ENCODE data around the gene AOPEP. TPM values are rescaled to one million over a fixed set of nuclear protein-coding genes. Genes with fewer than 3 reads are reported as not detected.

AOPEP gene
- total RNA-seq, 4 donors from 2014 or later, result 149 to 306 (median 193) TPM

GRCh38 chr9:94982211-94982610, 255.7 kb downstream of the AOPEP start:
- Histone ChIP-seq H3K9me3 (no peaks in the 10 kb centered on the region), H3K27me3 (no peaks in the 10 kb centered on the region), H3K36me3 (peaks cover 6% of the 10 kb centered on the region), H3K4me3 (no peak overlapping the region), H3K4me1 (no peaks in the 10 kb centered on the region), H3K27ac (no peak overlapping the region)
- WGBS, result 84% methylated on average over 6 of the region's 6 CpGs
- no peak for DNase-seq (ENCODE audit: low spot score in 2 of 2)
- TF ChIP-seq POLR2AphosphoS5 (IDR thresholded peaks at IDR 0.05) (no peak), CTCF (IDR thresholded peaks at IDR 0.05) (no peak), POLR2A (IDR thresholded peaks at IDR 0.05) (no peak)

GRCh38 chr9:94983552-94983951, 257.1 kb downstream of the AOPEP start:
- WGBS, result 93% methylated on average over 6 of the region's 6 CpGs

GRCh38 chr9:94984891-94985476, 258.5 kb downstream of the AOPEP start:
- H3K27me3 ChIP-seq, result no peaks in the 10 kb centered on the region
- no peak overlapping the region for H3K27ac ChIP-seq
- peaks cover under 1% of the 10 kb centered on the region for H3K36me3 ChIP-seq
- TF ChIP-seq EP300 (IDR thresholded peaks at IDR 0.05) (no peak), POLR2AphosphoS5 (IDR thresholded peaks at IDR 0.05) (no peak), POLR2A (IDR thresholded peaks at IDR 0.05) (no peak), CTCF (IDR thresholded peaks at IDR 0.05) (no peak)
- no peaks in the 10 kb centered on the region for H3K9me3 ChIP-seq
- H3K4me3 ChIP-seq, result no peak overlapping the region
- DNase-seq (ENCODE audit: low spot score in 2 of 2), result no peak
- no peaks in the 10 kb centered on the region for H3K4me1 ChIP-seq
- 79% methylated on average over 9 of the region's 9 CpGs for WGBS

More at GRCh38 chr9:94983552-94983951, 257.1 kb downstream of the AOPEP start:
- H3K27me3 ChIP-seq, result no peaks in the 10 kb centered on the region
- DNase-seq (ENCODE audit: low spot score in 2 of 2), result no peak
- H3K36me3 ChIP-seq, result peaks cover 6% of the 10 kb centered on the region
- no peaks in the 10 kb centered on the region for H3K9me3 ChIP-seq
- H3K4me3 ChIP-seq, result no peak overlapping the region
- no peak overlapping the region for H3K27ac ChIP-seq
- H3K4me1 ChIP-seq, result no peaks in the 10 kb centered on the region
- TF ChIP-seq EP300 (IDR thresholded peaks at IDR 0.05), result no peak
- no peak for TF ChIP-seq POLR2A (IDR thresholded peaks at IDR 0.05)
- no peak for TF ChIP-seq POLR2AphosphoS5 (IDR thresholded peaks at IDR 0.05)
- TF ChIP-seq CTCF (IDR thresholded peaks at IDR 0.05), result no peak

GRCh38 chr9:94985649-94986048, 259.1 kb downstream of the AOPEP start:
- Histone ChIP-seq H3K4me3 (no peak overlapping the region), H3K36me3 (no peaks in the 10 kb centered on the region), H3K27ac (no peak overlapping the region), H3K9me3 (no peaks in the 10 kb centered on the region), H3K27me3 (no peaks in the 10 kb centered on the region), H3K4me1 (no peaks in the 10 kb centered on the region)
- TF ChIP-seq CTCF (IDR thresholded peaks at IDR 0.05) (no peak), POLR2A (IDR thresholded peaks at IDR 0.05) (no peak), POLR2AphosphoS5 (IDR thresholded peaks at IDR 0.05) (no peak), EP300 (IDR thresholded peaks at IDR 0.05) (no peak)
- DNase-seq (ENCODE audit: low spot score in 2 of 2), result no peak
- WGBS, result 94% methylated on average over 3 of the region's 3 CpGs

GRCh38 chr9:94987731-94988130, 261.2 kb downstream of the AOPEP start:
- TF ChIP-seq EP300 (IDR thresholded peaks at IDR 0.05) (no peak), CTCF (IDR thresholded peaks at IDR 0.05) (no peak), POLR2AphosphoS5 (IDR thresholded peaks at IDR 0.05) (no peak), POLR2A (IDR thresholded peaks at IDR 0.05) (no peak)
- H3K4me3 ChIP-seq, result no peak overlapping the region
- no peak overlapping the region for H3K27ac ChIP-seq
- no peaks in the 10 kb centered on the region for H3K36me3 ChIP-seq
- no peaks in the 10 kb centered on the region for H3K9me3 ChIP-seq
- DNase-seq (ENCODE audit: low spot score in 2 of 2), result no peak
- 75% methylated on average over 1 of the region's 1 CpG for WGBS
- no peaks in the 10 kb centered on the region for H3K4me1 ChIP-seq
- no peaks in the 10 kb centered on the region for H3K27me3 ChIP-seq

Measured in suprapubic skin (tissue), 4 donors.